HEK293 (cell line): ENCODE measurements around the gene FALEC.

Experiments
- GLIS2 ChIP-seq: fragments of 450-650 bp; formaldehyde crosslinking; IDR thresholded peaks from 2 replicates; pipeline ENCODE4 v1.5.1; 2016; ENCODE audit warnings: missing biosample characterization, missing genetic modification characterization
- INSM2 ChIP-seq: fragments of 450-650 bp; formaldehyde crosslinking; IDR thresholded peaks from 2 replicates; pipeline ENCODE4 v1.5.1; 2016; ENCODE audit warnings: missing biosample characterization, missing genetic modification characterization
- KLF1 ChIP-seq: fragments of 450-650 bp; formaldehyde crosslinking; IDR thresholded peaks from 2 replicates; pipeline ENCODE4 v1.5.1; 2016; ENCODE audit warnings: missing biosample characterization, missing genetic modification characterization
- KLF9 ChIP-seq: fragments of 450-650 bp; formaldehyde crosslinking; IDR thresholded peaks from 2 replicates; pipeline ENCODE4 v1.5.1; 2016; ENCODE audit warnings: missing biosample characterization, missing genetic modification characterization, low read depth
- MZF1 ChIP-seq: fragments of 450-650 bp; formaldehyde crosslinking; IDR thresholded peaks from 2 replicates; pipeline ENCODE4 v1.5.1; 2017; ENCODE audit warnings: missing biosample characterization, missing genetic modification characterization, borderline replicate concordance
- OSR2 ChIP-seq: fragments of 450-650 bp; formaldehyde crosslinking; IDR thresholded peaks from 2 replicates; pipeline ENCODE4 v1.5.1; 2016; ENCODE audit warnings: missing biosample characterization, missing genetic modification characterization
- PRDM4 ChIP-seq: fragments of 450-650 bp; formaldehyde crosslinking; IDR thresholded peaks from 2 replicates; pipeline ENCODE4 v1.5.1; 2017; ENCODE audit warnings: missing biosample characterization, missing genetic modification characterization
- SP2 ChIP-seq: fragments of 450-650 bp; formaldehyde crosslinking; IDR thresholded peaks from 2 replicates; pipeline ENCODE4 v1.5.1; 2016; ENCODE audit warnings: missing biosample characterization, missing genetic modification characterization
- ZBTB17 ChIP-seq: fragments of 450-650 bp; formaldehyde crosslinking; IDR thresholded peaks from 2 replicates; pipeline ENCODE4 v1.5.1; 2016; ENCODE audit warnings: missing biosample characterization, missing genetic modification characterization
- ZBTB8A ChIP-seq: fragments of 450-650 bp; formaldehyde crosslinking; IDR thresholded peaks from 2 replicates; pipeline ENCODE4 v1.5.1; 2016; ENCODE audit warnings: missing biosample characterization, missing genetic modification characterization
- ZIC2 ChIP-seq: fragments of 450-650 bp; formaldehyde crosslinking; IDR thresholded peaks from 2 replicates; pipeline ENCODE4 v1.5.1; 2016; ENCODE audit warnings: missing biosample characterization, missing genetic modification characterization
- ZNF140 ChIP-seq: fragments of 450-650 bp; formaldehyde crosslinking; IDR thresholded peaks from 2 replicates; pipeline ENCODE4 v1.5.1; 2016; ENCODE audit warnings: missing biosample characterization, missing genetic modification characterization
- ZNF157 ChIP-seq: fragments of 450-650 bp; formaldehyde crosslinking; IDR thresholded peaks from 2 replicates; pipeline ENCODE4 v1.5.1; 2016; ENCODE audit warnings: missing biosample characterization, missing genetic modification characterization
- ZNF16 ChIP-seq: fragments of 450-650 bp; formaldehyde crosslinking; IDR thresholded peaks from 2 replicates; pipeline ENCODE4 v1.5.1; 2016; ENCODE audit warnings: low read depth, missing biosample characterization, missing genetic modification characterization
- ZNF175 ChIP-seq: fragments of 450-650 bp; formaldehyde crosslinking; IDR thresholded peaks from 2 replicates; pipeline ENCODE4 v1.5.1; 2016; ENCODE audit warnings: missing biosample characterization, missing genetic modification characterization
- ZNF292 ChIP-seq: fragments of 450-650 bp; formaldehyde crosslinking; IDR thresholded peaks from 2 replicates; pipeline ENCODE4 v1.5.1; 2016; ENCODE audit warnings: low read depth, missing biosample characterization, missing genetic modification characterization, borderline replicate concordance
- ZNF341 ChIP-seq: fragments of 450-650 bp; formaldehyde crosslinking; IDR thresholded peaks from 2 replicates; pipeline ENCODE4; 2016; ENCODE audit warnings: low read depth, missing biosample characterization, missing genetic modification characterization
- ZNF362 ChIP-seq: fragments of 450-650 bp; formaldehyde crosslinking; IDR thresholded peaks from 2 replicates; pipeline ENCODE4 v1.5.1; 2016; ENCODE audit warnings: missing biosample characterization, missing genetic modification characterization
- ZNF394 ChIP-seq: fragments of 450-650 bp; formaldehyde crosslinking; IDR thresholded peaks from 2 replicates; pipeline ENCODE4 v1.5.1; 2016; ENCODE audit warnings: missing biosample characterization, missing genetic modification characterization, mild to moderate bottlenecking, moderate library complexity, borderline replicate concordance
- ZNF404 ChIP-seq: fragments of 450-650 bp; formaldehyde crosslinking; IDR thresholded peaks from 2 replicates; pipeline ENCODE4 v1.5.1; 2017; ENCODE audit warnings: missing biosample characterization, missing genetic modification characterization
- ZNF416 ChIP-seq: fragments of 450-650 bp; formaldehyde crosslinking; IDR thresholded peaks from 2 replicates; pipeline ENCODE4 v1.5.1; 2016; ENCODE audit warnings: missing biosample characterization, missing genetic modification characterization
- ZNF423 ChIP-seq: fragments of 450-650 bp; formaldehyde crosslinking; IDR thresholded peaks from 2 replicates; pipeline ENCODE4 v1.5.1; 2016; ENCODE audit warnings: missing biosample characterization, missing genetic modification characterization
- ZNF548 ChIP-seq: fragments of 450-650 bp; formaldehyde crosslinking; IDR thresholded peaks from 2 replicates; pipeline ENCODE4 v1.5.1; 2016; ENCODE audit warnings: missing biosample characterization, missing genetic modification characterization
- ZNF580 ChIP-seq: fragments of 450-650 bp; formaldehyde crosslinking; IDR thresholded peaks from 2 replicates; pipeline ENCODE4 v1.5.1; 2016; ENCODE audit warnings: missing biosample characterization, missing genetic modification characterization
- ZNF596 ChIP-seq: fragments of 450-650 bp; IDR thresholded peaks from 2 replicates; pipeline ENCODE4 v1.5.0; 2018; ENCODE audit warnings: missing biosample characterization, mild to moderate bottlenecking, missing genetic modification characterization, moderate library complexity
- ZNF600 ChIP-seq: fragments of 450-650 bp; formaldehyde crosslinking; IDR thresholded peaks from 2 replicates; pipeline ENCODE4 v1.5.1; 2016; ENCODE audit warnings: missing biosample characterization, missing genetic modification characterization
- ZNF626 ChIP-seq: fragments of 450-650 bp; sonication (Bioruptor Pico); formaldehyde crosslinking; IDR thresholded peaks from 2 replicates; pipeline ENCODE4 v1.5.1; 2018; ENCODE audit warnings: missing biosample characterization, missing genetic modification characterization, inconsistent platforms
- ZNF658 ChIP-seq: fragments of 450-650 bp; formaldehyde crosslinking; IDR thresholded peaks from 2 replicates; pipeline ENCODE4; 2016; ENCODE audit warnings: missing biosample characterization, missing genetic modification characterization
- ZNF660 ChIP-seq: fragments of 450-650 bp; IDR thresholded peaks from 2 replicates; pipeline ENCODE4 v1.5.1; 2018; ENCODE audit warnings: missing biosample characterization, mild to moderate bottlenecking, missing genetic modification characterization
- ZNF664 ChIP-seq: fragments of 450-650 bp; formaldehyde crosslinking; IDR thresholded peaks from 2 replicates; pipeline ENCODE4 v1.5.1; 2016; ENCODE audit warnings: missing biosample characterization, missing genetic modification characterization
- ZNF670 ChIP-seq: fragments of 450-650 bp; formaldehyde crosslinking; IDR thresholded peaks from 2 replicates; pipeline ENCODE4 v1.5.1; 2016; ENCODE audit warnings: missing biosample characterization, missing genetic modification characterization, low read depth
- ZNF747 ChIP-seq: fragments of 450-650 bp; formaldehyde crosslinking; IDR thresholded peaks from 2 replicates; pipeline ENCODE4 v1.5.1; 2016; ENCODE audit warnings: missing biosample characterization, missing genetic modification characterization
- ZSCAN16 ChIP-seq: fragments of 450-650 bp; formaldehyde crosslinking; IDR thresholded peaks from 2 replicates; pipeline ENCODE4 v1.5.1; 2016; ENCODE audit warnings: missing biosample characterization, missing genetic modification characterization
- ZSCAN30 ChIP-seq: fragments of 450-650 bp; IDR thresholded peaks from 2 replicates; pipeline ENCODE4 v1.5.1; 2018; ENCODE audit warnings: missing biosample characterization, mild to moderate bottlenecking, missing genetic modification characterization, moderate library complexity
- TF ChIP-seq, protein P1 (sequence below): fragments of 450-650 bp; formaldehyde crosslinking; IDR thresholded peaks from 2 replicates; pipeline ENCODE4 v1.5.1; 2016; ENCODE audit warnings: missing biosample characterization, missing genetic modification characterization

Gene FALEC

GRCh38 chr1:150507912-150508864 is 7.4 kb upstream of the FALEC start, which contains the start of gene ECM1 (continued):
- TF ChIP-seq KLF1 (tag by site-specific recombination) (no peak), ZNF416 (tag by site-specific recombination) (no peak), ZNF658 (tag by site-specific recombination) (no peak), ZNF626 (no peak), ZNF580 (tag by site-specific recombination) (no peak), ZSCAN16 (tag by site-specific recombination) (no peak), MZF1 (no peak), ZNF362 (tag by site-specific recombination) (no peak), ZSCAN30 (no peak), ZNF394 (tag by site-specific recombination) (peak; percentile 94), ZNF660 (tag by site-specific recombination) (no peak), ZBTB8A (no peak), ZNF600 (peak; percentile 53; the same call in 1 of the 2 replicates), KLF9 (tag by site-specific recombination) (0 out of 2 replicates have a peak, but pooled peaks have one; percentile 11), ZNF16 (tag by site-specific recombination) (no peak), GLIS2 (tag by site-specific recombination) (0 out of 2 replicates have a peak, but pooled peaks have one; percentile 23), INSM2 (tag by site-specific recombination) (no peak), ZNF664 (tag by site-specific recombination) (no peak), SP2 (tag by site-specific recombination) (peak; percentile 17; the same call in 1 of the 2 replicates), ZNF140 (tag by site-specific recombination) (no peak), ZBTB17 (peak; percentile 44; the same call in 1 of the 2 replicates), ZIC2 (tag by site-specific recombination) (0 out of 2 replicates have a peak, but pooled peaks have one; percentile 18), ZNF670 (no peak), ZNF423 (tag by site-specific recombination) (no peak), ZNF341 (tag by site-specific recombination) (peak; percentile 82), ZNF157 (tag by site-specific recombination) (no peak), ZNF404 (tag by site-specific recombination) (no peak), ZNF596 (tag by site-specific recombination) (no peak), OSR2 (tag by site-specific recombination) (peak; percentile 43; the same call in 1 of the 2 replicates), ZNF747 (tag by site-specific recombination) (no peak), ZNF548 (tag by site-specific recombination) (no peak), ZNF292 (no peak), PRDM4 (tag by site-specific recombination) (peak; percentile 99), ZNF175 (tag by site-specific recombination) (no peak)
- TF ChIP-seq, protein P1, sequence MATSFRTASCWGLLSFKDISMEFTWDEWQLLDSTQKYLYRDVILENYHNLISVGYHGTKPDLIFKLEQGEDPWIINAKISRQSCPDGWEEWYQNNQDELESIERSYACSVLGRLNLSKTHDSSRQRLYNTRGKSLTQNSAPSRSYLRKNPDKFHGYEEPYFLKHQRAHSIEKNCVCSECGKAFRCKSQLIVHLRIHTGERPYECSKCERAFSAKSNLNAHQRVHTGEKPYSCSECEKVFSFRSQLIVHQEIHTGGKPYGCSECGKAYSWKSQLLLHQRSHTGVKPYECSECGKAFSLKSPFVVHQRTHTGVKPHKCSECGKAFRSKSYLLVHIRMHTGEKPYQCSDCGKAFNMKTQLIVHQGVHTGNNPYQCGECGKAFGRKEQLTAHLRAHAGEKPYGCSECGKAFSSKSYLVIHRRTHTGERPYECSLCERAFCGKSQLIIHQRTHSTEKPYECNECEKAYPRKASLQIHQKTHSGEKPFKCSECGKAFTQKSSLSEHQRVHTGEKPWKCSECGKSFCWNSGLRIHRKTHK (tag by site-specific recombination): no peak
